ENCODE data around the gene HS2ST1.

DNA sequence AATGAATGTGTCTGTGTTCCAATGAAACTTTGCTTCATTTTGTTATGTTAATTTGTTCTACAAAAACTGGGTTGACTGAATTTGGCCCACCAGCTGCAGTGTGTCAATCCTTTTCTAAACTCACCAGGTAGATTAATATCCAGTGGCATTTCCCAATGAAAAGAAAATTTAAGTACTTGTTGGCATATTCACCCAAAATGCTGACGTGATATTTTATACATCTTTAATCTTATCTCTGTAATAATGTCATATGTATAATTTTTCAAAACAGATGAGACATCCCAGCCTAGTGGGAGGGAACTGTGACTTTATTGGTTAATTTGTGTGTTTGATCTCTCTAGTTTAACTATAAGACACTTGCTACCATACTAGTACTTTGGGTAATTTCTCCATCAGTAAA, 8.6 kb upstream of the HS2ST1 start:
- TF ChIP-seq POLR2A (IDR thresholded peaks at IDR 0.05; ENCODE audit: borderline replicate concordance, extremely low read depth, insufficient read depth, insufficient read length) = no peak
- TF ChIP-seq ZFX (IDR thresholded peaks at IDR 0.05) = no peak
- TF ChIP-seq SP1 (IDR thresholded peaks at IDR 0.05; ENCODE audit: low read depth) = no peak
- TF ChIP-seq TCF7L2 (IDR thresholded peaks at IDR 0.05; ENCODE audit: borderline replicate concordance, extremely low read depth, insufficient read depth, insufficient read length) = no peak
- no peak for TF ChIP-seq CTCF (IDR thresholded peaks at IDR 0.05 in 2 of 3, conservative IDR thresholded peaks at IDR 0.05 in 1 of 3; ENCODE audit: borderline replicate concordance in 1 of 3, insufficient read depth in 1 of 3, low read depth in 2 of 3, low read length in 2 of 3)
- no peak for TF ChIP-seq POLR2AphosphoS5 (IDR thresholded peaks at IDR 0.05; ENCODE audit: low read depth, low read length)
- no peak for TF ChIP-seq RAD21 (IDR thresholded peaks at IDR 0.05; ENCODE audit: low read depth)
- no peak for TF ChIP-seq FOSL1 (IDR thresholded peaks at IDR 0.05; ENCODE audit: low read depth)
- TF ChIP-seq EZH2 (IDR thresholded peaks at IDR 0.05) = no peak
- TF ChIP-seq ZNF274 (IDR thresholded peaks at IDR 0.05; ENCODE audit: low read depth, low read length) = no peak
- TF ChIP-seq CEBPB (IDR thresholded peaks at IDR 0.05; ENCODE audit: low read depth) = no peak
- TF ChIP-seq JUND (IDR thresholded peaks at IDR 0.05) = no peak
- TF ChIP-seq, protein P1, sequence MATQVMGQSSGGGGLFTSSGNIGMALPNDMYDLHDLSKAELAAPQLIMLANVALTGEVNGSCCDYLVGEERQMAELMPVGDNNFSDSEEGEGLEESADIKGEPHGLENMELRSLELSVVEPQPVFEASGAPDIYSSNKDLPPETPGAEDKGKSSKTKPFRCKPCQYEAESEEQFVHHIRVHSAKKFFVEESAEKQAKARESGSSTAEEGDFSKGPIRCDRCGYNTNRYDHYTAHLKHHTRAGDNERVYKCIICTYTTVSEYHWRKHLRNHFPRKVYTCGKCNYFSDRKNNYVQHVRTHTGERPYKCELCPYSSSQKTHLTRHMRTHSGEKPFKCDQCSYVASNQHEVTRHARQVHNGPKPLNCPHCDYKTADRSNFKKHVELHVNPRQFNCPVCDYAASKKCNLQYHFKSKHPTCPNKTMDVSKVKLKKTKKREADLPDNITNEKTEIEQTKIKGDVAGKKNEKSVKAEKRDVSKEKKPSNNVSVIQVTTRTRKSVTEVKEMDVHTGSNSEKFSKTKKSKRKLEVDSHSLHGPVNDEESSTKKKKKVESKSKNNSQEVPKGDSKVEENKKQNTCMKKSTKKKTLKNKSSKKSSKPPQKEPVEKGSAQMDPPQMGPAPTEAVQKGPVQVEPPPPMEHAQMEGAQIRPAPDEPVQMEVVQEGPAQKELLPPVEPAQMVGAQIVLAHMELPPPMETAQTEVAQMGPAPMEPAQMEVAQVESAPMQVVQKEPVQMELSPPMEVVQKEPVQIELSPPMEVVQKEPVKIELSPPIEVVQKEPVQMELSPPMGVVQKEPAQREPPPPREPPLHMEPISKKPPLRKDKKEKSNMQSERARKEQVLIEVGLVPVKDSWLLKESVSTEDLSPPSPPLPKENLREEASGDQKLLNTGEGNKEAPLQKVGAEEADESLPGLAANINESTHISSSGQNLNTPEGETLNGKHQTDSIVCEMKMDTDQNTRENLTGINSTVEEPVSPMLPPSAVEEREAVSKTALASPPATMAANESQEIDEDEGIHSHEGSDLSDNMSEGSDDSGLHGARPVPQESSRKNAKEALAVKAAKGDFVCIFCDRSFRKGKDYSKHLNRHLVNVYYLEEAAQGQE (IDR thresholded peaks at IDR 0.05; ENCODE audit: low read depth) = no peak
- TF ChIP-seq, protein P2, sequence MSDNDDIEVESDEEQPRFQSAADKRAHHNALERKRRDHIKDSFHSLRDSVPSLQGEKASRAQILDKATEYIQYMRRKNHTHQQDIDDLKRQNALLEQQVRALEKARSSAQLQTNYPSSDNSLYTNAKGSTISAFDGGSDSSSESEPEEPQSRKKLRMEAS (IDR thresholded peaks at IDR 0.05) = no peak

Measured in HCT116 (cell line).